ENCODE data around the gene CSNK1G2. TPM values are rescaled to one million over a fixed set of nuclear protein-coding genes. Genes with fewer than 3 reads are reported as not detected.
A peak's percentile ranks its signal among the peaks of the same experiment; 100 is the strongest.

CSNK1G2 gene
- total RNA-seq, 1 donor from 2014 or later, result 24.5 TPM

GRCh38 chr19:2015608-2015950 lies 74.6 kb downstream of the CSNK1G2 start, which contains the start of gene BTBD2:
Gene BTBD2, minus strand, starts transcription at chr19:2015714. Its CDS starts 11 bp downstream, at chr19:2015703.
- TF ChIP-seq, protein P1, sequence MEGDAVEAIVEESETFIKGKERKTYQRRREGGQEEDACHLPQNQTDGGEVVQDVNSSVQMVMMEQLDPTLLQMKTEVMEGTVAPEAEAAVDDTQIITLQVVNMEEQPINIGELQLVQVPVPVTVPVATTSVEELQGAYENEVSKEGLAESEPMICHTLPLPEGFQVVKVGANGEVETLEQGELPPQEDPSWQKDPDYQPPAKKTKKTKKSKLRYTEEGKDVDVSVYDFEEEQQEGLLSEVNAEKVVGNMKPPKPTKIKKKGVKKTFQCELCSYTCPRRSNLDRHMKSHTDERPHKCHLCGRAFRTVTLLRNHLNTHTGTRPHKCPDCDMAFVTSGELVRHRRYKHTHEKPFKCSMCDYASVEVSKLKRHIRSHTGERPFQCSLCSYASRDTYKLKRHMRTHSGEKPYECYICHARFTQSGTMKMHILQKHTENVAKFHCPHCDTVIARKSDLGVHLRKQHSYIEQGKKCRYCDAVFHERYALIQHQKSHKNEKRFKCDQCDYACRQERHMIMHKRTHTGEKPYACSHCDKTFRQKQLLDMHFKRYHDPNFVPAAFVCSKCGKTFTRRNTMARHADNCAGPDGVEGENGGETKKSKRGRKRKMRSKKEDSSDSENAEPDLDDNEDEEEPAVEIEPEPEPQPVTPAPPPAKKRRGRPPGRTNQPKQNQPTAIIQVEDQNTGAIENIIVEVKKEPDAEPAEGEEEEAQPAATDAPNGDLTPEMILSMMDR (IDR thresholded peaks at IDR 0.05; ENCODE audit: borderline replicate concordance), result no peak
- peaks cover 25% of the 10 kb centered on the region for H3K4me1 ChIP-seq
- H3K9me3 ChIP-seq (replicated peaks), result no peaks in the 10 kb centered on the region
- H3K4me3 ChIP-seq, result peak within 1 kb of the TSS; percentile 79
- H3K27me3 ChIP-seq (ENCODE audit: low read depth), result no peaks in the 10 kb centered on the region
- H3K36me3 ChIP-seq, result no peaks in the 10 kb centered on the region
- DNase-seq, result no peak
- intact Hi-C loops (cut with micrococcal nuclease), result loop anchor here (5.0 kb wide), 1 partner anchor 57 kb away; no protein-coding TSS in a partner anchor
- peak within 1 kb of the TSS; percentile 77 for H3K27ac ChIP-seq (replicated peaks)

DNA sequence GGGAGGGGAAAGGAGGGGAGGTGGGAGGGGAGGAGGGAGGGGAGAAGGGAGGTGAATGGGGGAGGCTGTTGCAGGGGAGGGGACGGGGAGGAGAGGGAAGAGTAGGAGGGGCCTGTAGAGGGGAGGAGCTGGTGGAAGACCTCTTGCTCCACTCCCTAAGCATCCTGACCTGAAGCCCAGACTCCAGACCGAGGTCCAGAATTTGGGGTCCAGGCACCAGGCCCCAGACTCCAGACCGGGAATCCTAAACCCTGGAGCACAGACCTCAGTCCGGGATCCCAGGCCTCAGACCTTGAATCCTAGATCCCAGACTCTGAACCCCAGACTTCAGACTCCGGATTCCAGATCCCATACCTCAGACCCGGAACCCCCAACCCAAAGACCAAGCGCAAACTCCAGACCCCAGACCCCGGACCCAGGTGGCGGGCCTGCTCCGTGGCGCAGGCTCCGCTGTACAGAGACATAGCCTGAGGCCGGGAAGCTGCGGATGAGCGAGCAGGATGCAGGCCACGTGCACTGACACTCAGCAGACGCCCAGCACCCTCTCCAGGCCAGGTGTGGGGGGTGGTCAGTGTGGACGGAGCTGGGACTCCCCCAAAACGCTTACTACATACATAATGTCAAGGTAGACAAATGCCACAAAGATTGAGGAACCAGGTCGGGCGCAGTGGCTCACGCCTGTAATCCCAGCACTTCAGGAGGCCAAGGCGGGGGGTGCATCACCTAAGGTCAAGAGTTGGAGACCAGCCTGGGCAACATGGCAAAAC lies 75.3 kb downstream of the CSNK1G2 start:
- Histone ChIP-seq H3K36me3 (no peaks in the 10 kb centered on the region), H3K27me3 (ENCODE audit: low read depth) (no peaks in the 10 kb centered on the region), H3K9me3 (replicated peaks) (no peaks in the 10 kb centered on the region), H3K4me1 (peaks cover 25% of the 10 kb centered on the region), H3K27ac (replicated peaks) (peak overlapping the region; percentile 64), H3K4me3 (peak overlapping the region; percentile 55)
- TF ChIP-seq, protein P1 (IDR thresholded peaks at IDR 0.05; ENCODE audit: borderline replicate concordance), result no peak
- intact Hi-C loops (cut with micrococcal nuclease), result loop anchor here (5.0 kb wide), 1 partner anchor 56 kb away; no protein-coding TSS in a partner anchor
- peak; percentile 82 for DNase-seq

GRCh38 chr19:2018752-2019151 lies 77.8 kb downstream of the CSNK1G2 start:
- Histone ChIP-seq H3K27ac (replicated peaks) (no peak overlapping the region), H3K9me3 (replicated peaks) (no peaks in the 10 kb centered on the region), H3K36me3 (no peaks in the 10 kb centered on the region), H3K4me1 (peaks cover 20% of the 10 kb centered on the region), H3K27me3 (ENCODE audit: low read depth) (no peaks in the 10 kb centered on the region), H3K4me3 (no peak overlapping the region)
- TF ChIP-seq, protein P1 (IDR thresholded peaks at IDR 0.05; ENCODE audit: borderline replicate concordance), result no peak
- intact Hi-C loops (cut with micrococcal nuclease), result loop anchor here (5.0 kb wide), 1 partner anchor 54 kb away; no protein-coding TSS in a partner anchor
- DNase-seq, result no peak

GRCh38 chr19:2021453-2022140 lies 80.6 kb downstream of the CSNK1G2 start:
- TF ChIP-seq, protein P1 (IDR thresholded peaks at IDR 0.05; ENCODE audit: borderline replicate concordance), result no peak
- Histone ChIP-seq H3K4me1 (peaks cover 5% of the 10 kb centered on the region), H3K27ac (replicated peaks) (no peak overlapping the region), H3K4me3 (no peak overlapping the region), H3K27me3 (ENCODE audit: low read depth) (no peaks in the 10 kb centered on the region), H3K36me3 (no peaks in the 10 kb centered on the region), H3K9me3 (replicated peaks) (peaks cover 10% of the 10 kb centered on the region)
- intact Hi-C loops (cut with micrococcal nuclease), result no loop called here
- DNase-seq, result no peak

DNA sequence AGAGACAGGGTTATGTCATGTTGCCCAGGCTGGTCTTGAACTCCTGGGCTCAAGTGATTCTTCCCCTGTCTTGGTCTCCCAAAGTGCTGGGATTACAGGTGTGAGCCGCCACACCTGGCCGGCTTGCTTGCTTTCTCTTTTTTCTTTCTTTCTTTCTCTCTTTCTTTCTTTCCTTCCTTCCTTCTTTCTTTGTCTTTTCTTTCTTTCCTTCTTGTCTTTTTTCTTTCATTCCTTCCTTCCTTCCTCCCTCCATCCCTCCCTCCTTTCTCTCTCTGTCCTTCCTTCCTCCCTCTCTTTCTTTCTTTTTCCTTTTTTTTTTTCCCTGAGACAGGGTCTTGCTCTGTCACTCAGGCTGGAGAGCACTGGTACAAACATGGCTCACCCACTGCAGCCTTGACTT lies 81.3 kb downstream of the CSNK1G2 start:
- Histone ChIP-seq H3K4me3 (no peak overlapping the region), H3K36me3 (no peaks in the 10 kb centered on the region), H3K4me1 (peaks cover 4% of the 10 kb centered on the region), H3K9me3 (replicated peaks) (peaks cover 10% of the 10 kb centered on the region), H3K27me3 (ENCODE audit: low read depth) (no peaks in the 10 kb centered on the region), H3K27ac (replicated peaks) (no peak overlapping the region)
- no peak for DNase-seq
- intact Hi-C loops (cut with micrococcal nuclease), result no loop called here
- TF ChIP-seq, protein P1 (IDR thresholded peaks at IDR 0.05; ENCODE audit: borderline replicate concordance), result no peak
